Natural killer cell (primary cell): ENCODE data around the gene NSA2. TPM values are rescaled to one million over a fixed set of nuclear protein-coding genes. Genes with fewer than 3 reads are reported as not detected.

ENCODE experiments used
- ATAC-seq, 3 donors: fragments of 150-1000 bp in 2 of 3; fragments of 200-7000 bp in 1 of 3; cut with Tn5 transposase; 1 replicate in 1 of 3; 2 replicates in 2 of 3; pipeline ENCODE4 v1.10.0; 2021; ENCODE audit warnings: mild to moderate bottlenecking in 2 of 3, moderate library complexity in 2 of 3
- DNase-seq, 2 donors: peaks; one replicate each; pipeline versions ENCODE4 v3.0.0 to v3.0.0-alpha.2; 2013 to 2021; ENCODE audit warnings: mixed read lengths in 1 of 2
- H3K27ac ChIP-seq: one replicate; pipeline ENCODE4 v1.5.1; 2013; ENCODE audit warnings: mild to moderate bottlenecking, low read length
- H3K27me3 ChIP-seq: one replicate; pipeline ENCODE4 v1.6.1; 2013; ENCODE audit warnings: low read length; ENCODE audit not compliant: control insufficient read depth, insufficient read depth
- H3K36me3 ChIP-seq: one replicate; pipeline ENCODE4 v1.6.1; 2013; ENCODE audit warnings: low read length; ENCODE audit not compliant: control insufficient read depth, insufficient read depth
- H3K4me1 ChIP-seq: one replicate; pipeline ENCODE4 v1.6.1; 2013; ENCODE audit warnings: low read length; ENCODE audit not compliant: control insufficient read depth, insufficient read depth
- H3K4me3 ChIP-seq: one replicate; pipeline ENCODE4 v1.5.1; 2013; ENCODE audit warnings: low read length
- H3K9me3 ChIP-seq: one replicate; pipeline ENCODE4 v1.6.1; 2013; ENCODE audit warnings: low read length; ENCODE audit not compliant: control insufficient read depth, insufficient read depth
- H3K27ac Mint-ChIP-seq, 2 donors: one replicate each; pipeline ENCODE4 v1.8.0; 2022; ENCODE audit warnings: mild to moderate bottlenecking in 2 of 2, mixed read lengths in 2 of 2, moderate library complexity in 1 of 2
- H3K27me3 Mint-ChIP-seq, 2 donors: one replicate each; pipeline ENCODE4 v1.8.0; 2022; ENCODE audit warnings: low read depth in 2 of 2, mixed read lengths in 2 of 2
- H3K36me3 Mint-ChIP-seq: one replicate; pipeline ENCODE4 v1.8.0; 2022; ENCODE audit warnings: mixed read lengths
- H3K4me1 Mint-ChIP-seq, 2 donors: one replicate each; pipeline ENCODE4 v1.8.0; 2022; ENCODE audit warnings: mixed read lengths in 2 of 2
- H3K4me3 Mint-ChIP-seq: one replicate; pipeline ENCODE4 v1.8.0; 2022; ENCODE audit warnings: mild to moderate bottlenecking, moderate library complexity, mixed read lengths
- H3K9me3 Mint-ChIP-seq, 2 donors: one replicate each; pipeline ENCODE4 v1.8.0; 2022; ENCODE audit warnings: mixed read lengths in 2 of 2
- WGBS: methylation state at CpG from one replicate; pipeline ENCODE4 v1.1.7; 2013; ENCODE audit warnings: missing lambda C conversion rate; ENCODE audit not compliant: insufficient coverage; 5-methylcytosine and 5-hydroxymethylcytosine counted together
- intact Hi-C: fragments of 100-400 bp; cut with micrococcal nuclease; formaldehyde crosslinking; loops from one replicate; pipeline ENCODE4 v1.14.2; 2022
- total RNA-seq, 4 donors: library from RNA; stranded (reverse); fragments of 120-200 nt in 1 of 4; gene quantifications; one replicate each; pipeline versions ENCODE4 v1.2.3 to v1.2.4, GENCODE V29; 2013 to 2022
- TF ChIP-seq, protein P1 (sequence below): fragments of 200-600 bp; IDR thresholded peaks from one replicate; pipeline ENCODE4 v1.8.0; 2022; ENCODE audit warnings: antibody characterized with exemption

Gene NSA2
- total RNA-seq, 3 donors from 2014 or later (not counting 1 experiment from before 2014, with no cell fraction given) = 53.2 to 75.8 (median 74.0) TPM

DNA sequence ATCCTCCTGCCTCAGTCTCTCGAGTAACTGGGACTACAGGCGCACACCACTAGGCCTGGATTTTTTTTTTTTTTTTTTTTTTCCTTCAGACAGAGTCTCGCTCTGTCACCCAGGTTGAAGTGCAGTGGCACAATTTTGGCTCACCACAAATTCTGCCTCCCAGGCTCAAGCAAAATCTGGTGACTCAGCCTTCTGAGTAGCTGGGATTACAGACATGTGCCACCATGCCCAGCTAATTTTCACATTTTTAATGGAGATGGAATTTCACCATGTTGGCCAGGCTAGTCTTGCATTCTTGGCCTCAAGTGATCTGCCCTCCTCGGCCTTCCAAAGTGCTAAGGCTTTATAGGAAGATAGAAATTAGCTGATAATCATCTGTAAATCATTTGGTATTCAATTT, 43.9 kb downstream of the NSA2 start:
- H3K36me3 Mint-ChIP-seq = no peaks in the 10 kb centered on the region
- TF ChIP-seq, protein P1, sequence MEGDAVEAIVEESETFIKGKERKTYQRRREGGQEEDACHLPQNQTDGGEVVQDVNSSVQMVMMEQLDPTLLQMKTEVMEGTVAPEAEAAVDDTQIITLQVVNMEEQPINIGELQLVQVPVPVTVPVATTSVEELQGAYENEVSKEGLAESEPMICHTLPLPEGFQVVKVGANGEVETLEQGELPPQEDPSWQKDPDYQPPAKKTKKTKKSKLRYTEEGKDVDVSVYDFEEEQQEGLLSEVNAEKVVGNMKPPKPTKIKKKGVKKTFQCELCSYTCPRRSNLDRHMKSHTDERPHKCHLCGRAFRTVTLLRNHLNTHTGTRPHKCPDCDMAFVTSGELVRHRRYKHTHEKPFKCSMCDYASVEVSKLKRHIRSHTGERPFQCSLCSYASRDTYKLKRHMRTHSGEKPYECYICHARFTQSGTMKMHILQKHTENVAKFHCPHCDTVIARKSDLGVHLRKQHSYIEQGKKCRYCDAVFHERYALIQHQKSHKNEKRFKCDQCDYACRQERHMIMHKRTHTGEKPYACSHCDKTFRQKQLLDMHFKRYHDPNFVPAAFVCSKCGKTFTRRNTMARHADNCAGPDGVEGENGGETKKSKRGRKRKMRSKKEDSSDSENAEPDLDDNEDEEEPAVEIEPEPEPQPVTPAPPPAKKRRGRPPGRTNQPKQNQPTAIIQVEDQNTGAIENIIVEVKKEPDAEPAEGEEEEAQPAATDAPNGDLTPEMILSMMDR = no peak
- no peak overlapping the region for H3K27ac ChIP-seq
- H3K27me3 Mint-ChIP-seq = no peaks in the 10 kb centered on the region
- H3K9me3 ChIP-seq = no peaks in the 10 kb centered on the region
- DNase-seq (no peak), ATAC-seq (no peak)
- no peak overlapping the region for H3K4me3 ChIP-seq
- 87% methylated on average over 3 of the region's 4 CpGs for WGBS
- intact Hi-C loops = no loop called here
- no peaks in the 10 kb centered on the region for H3K9me3 Mint-ChIP-seq
- no peak overlapping the region for H3K4me3 Mint-ChIP-seq
- no peaks in the 10 kb centered on the region for H3K4me1 ChIP-seq
- H3K27ac Mint-ChIP-seq = no peak overlapping the region
- no peaks in the 10 kb centered on the region for H3K27me3 ChIP-seq
- H3K36me3 ChIP-seq = no peaks in the 10 kb centered on the region
- H3K4me1 Mint-ChIP-seq = peaks cover 2 to 17% of the 10 kb centered on the region in 2 donors

DNA sequence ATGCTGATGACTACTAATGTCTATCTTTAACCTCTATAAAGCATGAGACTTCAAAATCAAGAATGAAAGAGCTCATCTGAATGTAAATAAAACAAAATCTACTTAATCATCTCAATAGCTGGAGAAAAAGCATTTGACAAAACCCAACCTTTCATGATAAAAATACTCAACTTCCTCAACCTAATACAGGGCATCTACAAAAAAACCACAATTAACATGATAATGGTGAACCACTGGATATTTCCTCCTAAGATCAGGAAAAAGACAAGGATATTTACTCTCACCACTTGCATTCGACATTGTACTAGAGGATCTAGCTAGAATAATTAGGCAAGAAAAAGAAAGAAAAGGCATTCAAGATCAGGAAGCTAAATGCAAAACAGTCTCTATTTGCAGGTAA, 49.8 kb downstream of the NSA2 start:
- H3K27me3 ChIP-seq = no peaks in the 10 kb centered on the region
- no peaks in the 10 kb centered on the region for H3K36me3 Mint-ChIP-seq
- H3K4me3 ChIP-seq = no peak overlapping the region
- no peaks in the 10 kb centered on the region for H3K9me3 Mint-ChIP-seq
- TF ChIP-seq, protein P1 = no peak
- no peaks in the 10 kb centered on the region for H3K27me3 Mint-ChIP-seq
- intact Hi-C loops = no loop called here
- DNase-seq (no peak), ATAC-seq (no peak)
- no peaks in the 10 kb centered on the region for H3K36me3 ChIP-seq
- peaks cover 38 to 50% of the 10 kb centered on the region in 2 donors for H3K4me1 Mint-ChIP-seq
- no peak overlapping the region for H3K27ac ChIP-seq
- H3K4me3 Mint-ChIP-seq = no peak overlapping the region
- H3K9me3 ChIP-seq = no peaks in the 10 kb centered on the region
- H3K27ac Mint-ChIP-seq = no peak overlapping the region
- H3K4me1 ChIP-seq = no peaks in the 10 kb centered on the region
- no CpG with 5 or more reads among the region's 1 CpG for WGBS

DNA sequence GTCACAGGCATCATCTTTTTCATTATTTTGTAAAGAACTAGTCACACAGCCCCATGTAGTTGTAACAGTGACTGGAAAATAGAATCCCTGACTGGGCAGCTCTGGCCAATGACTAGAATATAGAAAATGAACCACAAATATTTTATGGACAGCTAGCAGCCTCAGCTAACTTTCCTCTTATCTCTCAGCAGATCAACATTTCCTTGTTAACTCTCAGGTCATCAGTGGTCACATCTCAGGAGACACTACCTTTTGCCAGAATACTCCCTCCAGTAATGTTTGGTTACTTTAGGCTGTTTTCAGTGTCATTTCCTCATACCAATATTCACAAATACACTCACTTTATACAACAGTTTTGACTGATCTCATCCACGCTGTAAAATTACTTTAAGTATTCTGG, 55.2 kb downstream of the NSA2 start:
- Histone ChIP-seq H3K4me1 (no peaks in the 10 kb centered on the region), H3K27me3 (no peaks in the 10 kb centered on the region), H3K9me3 (no peaks in the 10 kb centered on the region), H3K4me3 (no peak overlapping the region), H3K27ac (no peak overlapping the region), H3K36me3 (no peaks in the 10 kb centered on the region)
- Mint-ChIP-seq H3K9me3 (no peaks in the 10 kb centered on the region), H3K4me3 (no peak overlapping the region), H3K36me3 (no peaks in the 10 kb centered on the region), H3K27me3 (no peaks in the 10 kb centered on the region), H3K27ac (no peak overlapping the region), H3K4me1 (peaks cover 32 to 37% of the 10 kb centered on the region in 2 donors)
- WGBS = 92% methylated on average over 1 of the region's 1 CpG
- DNase-seq = no peak
- TF ChIP-seq, protein P1 = no peak
- ATAC-seq = no peak
- intact Hi-C loops = no loop called here

DNA sequence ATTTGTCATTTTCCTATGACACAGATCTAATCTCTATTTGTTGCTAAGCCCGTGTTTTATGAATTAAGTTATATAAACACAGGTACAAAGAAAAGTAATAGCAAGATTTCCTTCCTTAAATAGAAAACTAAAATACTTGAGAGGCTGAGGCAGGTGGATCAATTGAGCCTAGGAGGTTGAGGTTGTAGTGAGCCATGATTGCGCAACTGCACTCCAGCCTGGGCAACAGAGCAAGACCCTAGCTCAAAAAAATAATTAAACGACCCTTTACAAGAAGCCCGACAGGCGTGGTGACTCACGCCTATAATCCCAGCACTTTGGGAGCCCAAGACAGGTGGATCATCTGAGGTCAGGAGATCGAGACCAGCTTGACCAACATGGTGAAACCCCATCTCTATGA, 62.4 kb downstream of the NSA2 start:
- Histone ChIP-seq H3K9me3 (no peaks in the 10 kb centered on the region), H3K4me3 (no peak overlapping the region), H3K4me1 (no peaks in the 10 kb centered on the region), H3K27me3 (no peaks in the 10 kb centered on the region), H3K27ac (no peak overlapping the region), H3K36me3 (no peaks in the 10 kb centered on the region)
- H3K4me3 Mint-ChIP-seq = no peak overlapping the region
- no peaks in the 10 kb centered on the region for H3K9me3 Mint-ChIP-seq
- H3K36me3 Mint-ChIP-seq = peaks cover 4% of the 10 kb centered on the region
- H3K27me3 Mint-ChIP-seq = no peaks in the 10 kb centered on the region
- no peak for ATAC-seq
- no peak for DNase-seq
- WGBS = 98% methylated on average over 6 of the region's 7 CpGs
- TF ChIP-seq, protein P1 = no peak
- no peak overlapping the region for H3K27ac Mint-ChIP-seq
- peaks cover 19 to 20% of the 10 kb centered on the region in 2 donors for H3K4me1 Mint-ChIP-seq
- intact Hi-C loops = no loop called here
